CD4-positive, CD25-positive, alpha-beta regulatory T cell (primary cell): ENCODE data around the gene RUVBL1. TPM values are rescaled to one million over a fixed set of nuclear protein-coding genes. Genes with fewer than 3 reads are reported as not detected.

Source experiments
- ATAC-seq, 2 donors: fragments of 150-1000 bp; cut with Tn5 transposase; one replicate each; pipeline ENCODE4 v1.10.0; 2021; ENCODE audit warnings: low read depth in 2 of 2, moderate number of reproducible peaks in 2 of 2, moderate library complexity in 1 of 2
- DNase-seq, 3 donors: peaks; one replicate each; pipeline versions ENCODE4 v3.0.0 to v3.0.0-alpha.2; 2012 to 2022; ENCODE audit warnings: mixed read lengths in 1 of 3
- H3K27ac ChIP-seq: one replicate; pipeline ENCODE4 v1.7.0; 2013; ENCODE audit warnings: mild to moderate bottlenecking, low read length; ENCODE audit not compliant: insufficient read depth, poor library complexity, severe bottlenecking
- H3K27me3 ChIP-seq: one replicate; pipeline ENCODE4 v1.7.0; 2013; ENCODE audit warnings: low read length; ENCODE audit not compliant: control insufficient read depth, insufficient read depth
- H3K36me3 ChIP-seq: one replicate; pipeline ENCODE4 v1.7.0; 2013; ENCODE audit warnings: mild to moderate bottlenecking, low read length, moderate library complexity; ENCODE audit not compliant: control insufficient read depth, insufficient read depth
- H3K4me1 ChIP-seq: 2 replicates; pipeline ENCODE4 v1.7.0; 2013; ENCODE audit warnings: mild to moderate bottlenecking, low read length; ENCODE audit not compliant: insufficient read depth, control insufficient read depth, poor library complexity, severe bottlenecking
- H3K4me3 ChIP-seq: one replicate; pipeline ENCODE4 v1.7.0; 2013; ENCODE audit warnings: low read depth, mild to moderate bottlenecking, low read length, moderate library complexity
- H3K9me3 ChIP-seq, 2 experiments: 1 replicate in 1 of 2; 2 replicates in 1 of 2; pipeline ENCODE4 v1.7.0; 2013; ENCODE audit warnings: low read length in 2 of 2, mild to moderate bottlenecking in 1 of 2, moderate library complexity in 1 of 2; ENCODE audit not compliant: control insufficient read depth in 2 of 2
- H3K27ac Mint-ChIP-seq, 3 donors: one replicate each; pipeline ENCODE4 v1.8.0; 2020 to 2022; ENCODE audit warnings: mild to moderate bottlenecking in 3 of 3, mixed read lengths in 3 of 3, moderate library complexity in 2 of 3
- H3K27me3 Mint-ChIP-seq: one replicate; pipeline ENCODE4 v1.8.0; 2022; ENCODE audit warnings: mild to moderate bottlenecking, mixed read lengths
- H3K36me3 Mint-ChIP-seq: one replicate; pipeline ENCODE4 v1.8.0; 2020; ENCODE audit warnings: mixed read lengths
- H3K4me1 Mint-ChIP-seq, 4 donors: one replicate each; pipeline ENCODE4 v1.8.0; 2020 to 2022; ENCODE audit warnings: mixed read lengths in 4 of 4, mild to moderate bottlenecking in 1 of 4
- H3K4me3 Mint-ChIP-seq, 4 donors: one replicate each; pipeline ENCODE4 v1.8.0; 2020 to 2022; ENCODE audit warnings: mild to moderate bottlenecking in 4 of 4, mixed read lengths in 4 of 4, moderate library complexity in 3 of 4
- H3K9me3 Mint-ChIP-seq, 7 donors: one replicate each; pipeline ENCODE4 v1.8.0; 2020 to 2022; ENCODE audit warnings: mixed read lengths in 7 of 7, mild to moderate bottlenecking in 3 of 7, moderate library complexity in 2 of 7
- polyA plus RNA-seq, 4 donors: library from polyadenylated mRNA; unstranded; fragments of 300-500 nt; fragmentation: Illumina TruSeq; gene quantifications; one replicate each; pipeline ENCODE4 v1.2.3, GENCODE V29; 2021
- total RNA-seq: library from RNA; stranded (reverse); gene quantifications from one replicate; pipeline ENCODE4 v1.2.3, GENCODE V29; 2022

The RUVBL1 gene
- total and polyA plus RNA-seq, 5 donors from 2014 or later, result 22.9 to 88.2 (median 78.3) TPM

DNA sequence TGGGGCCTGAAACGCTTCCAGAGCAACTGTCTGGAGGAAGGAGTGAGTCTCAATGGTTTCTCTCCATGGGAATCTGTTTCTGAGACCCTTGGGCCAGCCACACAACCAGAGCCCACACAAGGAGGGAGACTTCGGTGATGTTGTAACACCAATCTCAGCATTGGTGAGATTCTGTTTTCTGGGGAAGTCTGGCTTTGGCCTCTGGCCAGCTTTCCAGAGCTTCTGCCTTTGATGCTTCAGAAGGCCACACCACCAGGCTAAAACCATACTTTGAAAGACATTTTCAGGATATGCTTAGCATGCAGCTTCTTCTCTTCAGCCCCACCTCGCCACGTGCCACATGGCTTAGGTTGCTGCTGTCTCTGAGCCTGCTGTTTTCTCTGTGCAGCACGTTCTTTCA, 26.0 kb upstream of the RUVBL1 start:
- DNase-seq (no peak), ATAC-seq (no peak)
- Histone ChIP-seq H3K4me3 (no peak overlapping the region), H3K4me1 (peaks cover 11% of the 10 kb centered on the region), H3K27ac (no peak overlapping the region), H3K36me3 (no peaks in the 10 kb centered on the region), H3K27me3 (no peaks in the 10 kb centered on the region), H3K9me3 (no peaks in the 10 kb centered on the region)
- no peak overlapping the region for H3K27ac Mint-ChIP-seq
- H3K36me3 Mint-ChIP-seq, result peaks cover 12% of the 10 kb centered on the region
- H3K9me3 Mint-ChIP-seq, result peaks cover 0 to 3% (median 0%) of the 10 kb centered on the region in 7 donors
- H3K4me3 Mint-ChIP-seq, result no peak overlapping the region
- H3K4me1 Mint-ChIP-seq, result peaks cover 0 to 17% (median 9%) of the 10 kb centered on the region in 4 donors
- H3K27me3 Mint-ChIP-seq, result no peaks in the 10 kb centered on the region

GRCh38 chr3:128146201-128146600, 22.6 kb upstream of the RUVBL1 start:
- Histone ChIP-seq H3K27me3 (no peaks in the 10 kb centered on the region), H3K36me3 (no peaks in the 10 kb centered on the region), H3K4me1 (no peaks in the 10 kb centered on the region), H3K9me3 (no peaks in the 10 kb centered on the region), H3K27ac (no peak overlapping the region), H3K4me3 (no peak overlapping the region)
- Mint-ChIP-seq H3K4me1 (no peaks in the 10 kb centered on the region), H3K4me3 (no peak overlapping the region), H3K27ac (peak overlapping the region in 1 of 3 donors; percentile 39), H3K36me3 (peaks cover 19% of the 10 kb centered on the region), H3K9me3 (no peaks in the 10 kb centered on the region), H3K27me3 (peaks cover 4% of the 10 kb centered on the region)
- ATAC-seq (no peak), DNase-seq (no peak)

DNA sequence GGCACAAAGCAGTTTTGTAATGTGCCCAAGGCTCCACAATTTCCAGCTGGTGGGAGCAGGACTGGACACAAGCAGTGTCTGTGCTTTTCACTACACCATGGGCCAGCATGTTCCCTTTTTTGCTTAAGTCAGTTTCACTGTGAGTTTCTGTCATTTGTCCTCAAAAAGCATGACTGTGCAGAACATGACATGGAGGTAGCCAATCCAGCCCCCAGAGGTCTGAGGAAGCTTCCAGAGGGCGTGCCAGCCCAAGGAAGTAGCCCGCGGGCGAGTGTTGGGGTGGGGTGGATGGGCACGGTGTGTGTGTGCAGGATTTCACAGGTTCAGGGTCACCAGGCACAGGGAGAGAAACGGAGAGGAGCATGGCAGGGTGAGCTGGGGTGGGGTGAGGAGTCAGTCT, 21.7 kb upstream of the RUVBL1 start:
- H3K4me1 ChIP-seq, result no peaks in the 10 kb centered on the region
- H3K4me3 Mint-ChIP-seq, result no peak overlapping the region

DNA sequence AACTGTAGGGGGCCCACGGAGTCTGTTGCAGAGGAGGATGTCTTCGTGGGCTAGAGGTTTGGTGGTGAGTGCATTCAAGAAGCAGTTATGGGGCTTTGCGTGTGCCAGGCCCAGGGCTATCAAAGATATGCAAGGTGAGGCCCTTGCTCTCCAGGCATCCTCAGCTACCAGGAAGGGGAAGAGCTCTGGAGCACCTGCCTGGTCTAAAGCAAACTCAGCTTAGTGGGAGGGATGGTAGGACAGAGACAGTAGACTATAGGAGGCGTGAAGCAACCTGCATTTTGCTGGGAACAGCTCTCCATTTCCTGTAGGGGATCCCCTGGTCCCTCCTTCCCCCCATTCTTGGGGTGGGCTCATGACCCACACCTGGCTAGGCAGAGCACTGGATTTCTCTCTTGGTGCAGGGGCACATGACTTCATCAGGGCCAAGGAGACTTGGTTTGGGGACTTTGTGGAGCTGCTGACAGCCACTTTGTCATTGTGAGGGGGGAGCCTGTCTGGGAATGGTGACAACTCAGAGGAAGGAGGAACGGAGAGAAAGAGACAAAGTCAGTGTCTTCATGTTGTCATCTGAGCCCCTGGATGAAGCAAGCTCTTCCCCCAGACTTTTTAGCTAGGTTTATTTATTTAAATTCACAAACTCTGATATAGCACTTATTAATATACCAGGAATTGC, 21.0 kb upstream of the RUVBL1 start:
- H3K4me1 Mint-ChIP-seq, result no peaks in the 10 kb centered on the region
- no peak overlapping the region for H3K27ac ChIP-seq

More for the DNA sequence above, 21.7 kb upstream of the RUVBL1 start:
- H3K27ac Mint-ChIP-seq, result peak overlapping the region in 1 of 3 donors; percentile 51
- DNase-seq, result no peak
- no peaks in the 10 kb centered on the region for H3K9me3 ChIP-seq
- H3K36me3 Mint-ChIP-seq, result peaks cover 19% of the 10 kb centered on the region
- no peak overlapping the region for H3K27ac ChIP-seq
- H3K4me3 ChIP-seq, result no peak overlapping the region
- H3K27me3 ChIP-seq, result no peaks in the 10 kb centered on the region
- no peaks in the 10 kb centered on the region for H3K4me1 Mint-ChIP-seq
- H3K36me3 ChIP-seq, result no peaks in the 10 kb centered on the region
- no peak for ATAC-seq
- H3K27me3 Mint-ChIP-seq, result peaks cover 4% of the 10 kb centered on the region
- no peaks in the 10 kb centered on the region for H3K9me3 Mint-ChIP-seq

GRCh38 chr3:128143496-128143895, 19.9 kb upstream of the RUVBL1 start:
- Mint-ChIP-seq H3K9me3 (no peaks in the 10 kb centered on the region), H3K36me3 (peaks cover 19% of the 10 kb centered on the region), H3K4me3 (no peak overlapping the region), H3K4me1 (peaks cover 0 to 6% (median 0%) of the 10 kb centered on the region in 4 donors), H3K27ac (no peak overlapping the region), H3K27me3 (peaks cover 15% of the 10 kb centered on the region)
- Histone ChIP-seq H3K9me3 (no peaks in the 10 kb centered on the region), H3K4me1 (no peaks in the 10 kb centered on the region), H3K27ac (no peak overlapping the region), H3K4me3 (no peak overlapping the region), H3K27me3 (no peaks in the 10 kb centered on the region), H3K36me3 (no peaks in the 10 kb centered on the region)
- DNase-seq, result no peak
- no peak for ATAC-seq

More for the DNA sequence above, 21.0 kb upstream of the RUVBL1 start:
- no peaks in the 10 kb centered on the region for H3K4me1 ChIP-seq
- ATAC-seq (no peak), DNase-seq (no peak)
- Mint-ChIP-seq H3K4me3 (no peak overlapping the region), H3K36me3 (peaks cover 19% of the 10 kb centered on the region), H3K27ac (no peak overlapping the region), H3K9me3 (no peaks in the 10 kb centered on the region), H3K27me3 (peaks cover 7% of the 10 kb centered on the region)
- H3K36me3 ChIP-seq, result no peaks in the 10 kb centered on the region
- no peaks in the 10 kb centered on the region for H3K9me3 ChIP-seq
- no peak overlapping the region for H3K4me3 ChIP-seq
- H3K27me3 ChIP-seq, result no peaks in the 10 kb centered on the region

- peak overlapping the region in 1 of 4 donors; percentile 70 for H3K4me3 Mint-ChIP-seq
- DNase-seq (peak; percentile 35 to 51 (median 51)), ATAC-seq (peak in 1 of 2 donors; percentile 62)
- peaks cover 10% of the 10 kb centered on the region for H3K27me3 ChIP-seq
- H3K9me3 ChIP-seq, result no peaks in the 10 kb centered on the region
- peaks cover 0 to 1% (median 0%) of the 10 kb centered on the region in 7 donors for H3K9me3 Mint-ChIP-seq
- H3K4me1 Mint-ChIP-seq, result peaks cover 0 to 6% (median 0%) of the 10 kb centered on the region in 4 donors
- no peaks in the 10 kb centered on the region for H3K36me3 ChIP-seq
- H3K27ac Mint-ChIP-seq, result no peak overlapping the region
- no peaks in the 10 kb centered on the region for H3K36me3 Mint-ChIP-seq
- no peak overlapping the region for H3K27ac ChIP-seq
- H3K27me3 Mint-ChIP-seq, result peaks cover 22% of the 10 kb centered on the region
- H3K4me1 ChIP-seq, result no peaks in the 10 kb centered on the region
- H3K4me3 ChIP-seq, result no peak overlapping the region
These were observed 9.8 kb upstream of the RUVBL1 start for GRCh38 chr3:128133273-128133883.

DNA sequence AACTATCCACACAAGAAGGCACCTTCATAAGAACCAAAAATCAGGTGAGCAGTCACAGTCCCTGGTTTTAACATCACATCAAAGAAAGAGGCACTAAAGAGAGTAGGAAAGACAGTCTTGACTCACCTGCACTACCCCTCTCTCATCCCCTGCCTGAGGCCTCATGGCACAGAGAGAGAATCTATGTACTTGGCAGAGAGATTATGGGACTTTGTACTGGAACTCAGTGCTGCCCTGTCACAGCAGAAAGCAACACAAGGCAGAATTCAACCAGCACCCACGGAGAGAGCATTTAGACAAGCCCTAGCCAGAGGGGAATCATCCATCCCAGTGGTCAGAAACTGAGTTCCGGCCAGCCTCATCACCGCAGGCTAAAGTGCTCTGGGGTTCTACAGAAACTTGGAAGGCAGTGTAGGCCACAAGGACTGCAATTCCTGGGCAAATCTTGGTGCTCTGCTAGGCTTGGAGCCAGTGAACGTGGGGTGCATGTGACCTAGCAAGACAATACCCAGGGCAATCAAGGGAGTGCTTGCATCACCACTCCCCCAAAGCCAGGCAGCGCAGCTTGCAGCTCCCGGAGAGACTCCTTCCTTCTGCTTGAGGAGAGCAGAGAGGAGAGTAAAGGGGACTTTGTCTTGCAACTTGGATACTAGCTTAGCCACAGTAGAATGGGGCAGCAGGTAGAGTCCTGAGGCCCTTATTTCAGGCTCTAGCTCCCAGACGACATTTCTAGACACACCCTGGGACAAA, 8.5 kb upstream of the RUVBL1 start:
- no peak overlapping the region for H3K4me3 ChIP-seq
- H3K4me3 Mint-ChIP-seq, result no peak overlapping the region
- peaks cover 0 to 5% (median 0%) of the 10 kb centered on the region in 4 donors for H3K4me1 Mint-ChIP-seq
- H3K36me3 Mint-ChIP-seq, result no peaks in the 10 kb centered on the region
- ATAC-seq, result no peak
- H3K4me1 ChIP-seq, result no peaks in the 10 kb centered on the region
- H3K27ac Mint-ChIP-seq, result peak overlapping the region in 1 of 3 donors; percentile 15
- DNase-seq, result no peak
- peaks cover 2% of the 10 kb centered on the region for H3K27me3 ChIP-seq
- H3K9me3 Mint-ChIP-seq, result peaks cover 0 to 1% (median 0%) of the 10 kb centered on the region in 7 donors
- peaks cover 15% of the 10 kb centered on the region for H3K27me3 Mint-ChIP-seq
- H3K27ac ChIP-seq, result no peak overlapping the region
- H3K9me3 ChIP-seq, result no peaks in the 10 kb centered on the region
- no peaks in the 10 kb centered on the region for H3K36me3 ChIP-seq
